ENCODE data around the gene FBRS.
"Not testable (repeated sequence)": the region's sequence is repeated elsewhere in the genome, so short reads cannot be mapped to it uniquely, and the experiment has no call there.

The FBRS gene

DNA sequence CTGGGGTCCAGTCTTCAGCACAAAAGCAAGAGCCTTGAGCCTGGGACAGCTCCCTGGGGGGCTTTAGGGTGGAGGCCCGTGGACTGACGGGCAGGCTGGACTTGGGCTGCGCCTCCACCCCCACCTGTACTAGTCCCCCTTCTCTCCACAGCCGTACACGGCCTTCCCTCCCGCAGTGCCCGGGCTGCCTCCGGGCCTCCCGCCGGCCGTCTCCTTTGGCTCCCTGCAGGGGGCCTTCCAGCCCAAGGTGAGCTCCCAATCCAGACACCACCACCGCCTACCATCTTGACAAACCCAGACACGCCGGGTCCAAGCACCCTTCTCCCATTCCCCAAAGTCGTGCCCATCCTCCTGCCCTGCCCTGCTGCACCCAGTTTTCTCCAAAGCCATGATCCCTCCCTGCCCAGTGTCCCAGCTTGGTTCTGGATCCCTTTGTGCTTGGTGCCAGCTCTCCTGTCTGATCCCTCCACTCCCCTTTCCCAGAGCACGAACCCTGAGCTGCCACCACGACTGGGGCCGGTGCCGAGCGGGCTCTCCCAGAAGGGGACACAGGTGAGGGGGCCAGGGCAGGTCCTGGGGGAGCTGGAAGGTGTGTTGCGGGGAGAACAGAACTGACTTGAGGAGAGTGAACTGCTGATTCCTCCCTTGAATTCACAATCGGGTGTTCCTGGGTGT, 7.1 kb downstream of the FBRS start:
- DNase-seq (ENCODE audit: low spot score) = no peak

DNA sequence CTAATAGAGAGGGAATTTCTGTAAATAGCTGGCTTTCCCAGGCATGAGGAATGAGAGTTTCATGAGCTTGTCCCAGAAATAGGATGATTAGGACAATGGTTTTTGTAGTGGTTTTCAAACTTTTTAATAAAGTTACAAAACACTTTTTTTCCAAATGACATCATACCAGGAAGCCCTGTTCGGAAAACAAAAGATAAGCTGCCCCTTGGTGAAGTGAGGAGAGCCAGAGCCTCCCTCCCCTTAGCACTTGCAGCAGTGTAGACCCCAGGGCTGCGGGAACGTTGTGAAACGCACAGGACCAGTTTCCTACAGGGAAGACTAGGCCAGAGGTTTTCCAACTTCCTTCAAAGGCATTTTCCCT, 7.6 kb downstream of the FBRS start:
- DNase-seq (ENCODE audit: low spot score) = no peak

DNA sequence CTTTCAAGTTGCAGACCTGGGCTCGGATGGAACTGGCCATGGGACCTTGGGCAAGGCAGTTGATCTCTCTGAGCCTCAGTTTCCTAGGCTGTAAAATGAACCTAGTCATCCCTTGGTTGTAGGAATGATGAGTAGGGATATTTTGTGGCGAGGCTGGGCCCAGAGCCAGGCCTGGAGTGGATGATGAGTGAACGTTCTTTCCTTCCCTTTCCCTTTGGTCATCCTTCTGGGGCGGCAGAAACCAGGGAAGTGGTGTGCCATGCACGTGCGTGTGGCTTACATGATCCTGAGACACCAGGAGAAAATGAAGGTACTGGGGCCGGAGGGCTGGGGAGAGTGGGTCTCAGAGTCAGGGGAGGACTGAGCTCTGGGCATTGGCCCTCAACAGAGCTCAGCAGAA, 8.4 kb downstream of the FBRS start:
- DNase-seq (ENCODE audit: low spot score) = no peak

- no peak for DNase-seq (ENCODE audit: low spot score)
Observed at GRCh38 chr16:30667361-30667905, 9.2 kb downstream of the FBRS start.

- no peak for DNase-seq (ENCODE audit: low spot score)
Observed at GRCh38 chr16:30668393-30668792, 10.2 kb downstream of the FBRS start.

DNA sequence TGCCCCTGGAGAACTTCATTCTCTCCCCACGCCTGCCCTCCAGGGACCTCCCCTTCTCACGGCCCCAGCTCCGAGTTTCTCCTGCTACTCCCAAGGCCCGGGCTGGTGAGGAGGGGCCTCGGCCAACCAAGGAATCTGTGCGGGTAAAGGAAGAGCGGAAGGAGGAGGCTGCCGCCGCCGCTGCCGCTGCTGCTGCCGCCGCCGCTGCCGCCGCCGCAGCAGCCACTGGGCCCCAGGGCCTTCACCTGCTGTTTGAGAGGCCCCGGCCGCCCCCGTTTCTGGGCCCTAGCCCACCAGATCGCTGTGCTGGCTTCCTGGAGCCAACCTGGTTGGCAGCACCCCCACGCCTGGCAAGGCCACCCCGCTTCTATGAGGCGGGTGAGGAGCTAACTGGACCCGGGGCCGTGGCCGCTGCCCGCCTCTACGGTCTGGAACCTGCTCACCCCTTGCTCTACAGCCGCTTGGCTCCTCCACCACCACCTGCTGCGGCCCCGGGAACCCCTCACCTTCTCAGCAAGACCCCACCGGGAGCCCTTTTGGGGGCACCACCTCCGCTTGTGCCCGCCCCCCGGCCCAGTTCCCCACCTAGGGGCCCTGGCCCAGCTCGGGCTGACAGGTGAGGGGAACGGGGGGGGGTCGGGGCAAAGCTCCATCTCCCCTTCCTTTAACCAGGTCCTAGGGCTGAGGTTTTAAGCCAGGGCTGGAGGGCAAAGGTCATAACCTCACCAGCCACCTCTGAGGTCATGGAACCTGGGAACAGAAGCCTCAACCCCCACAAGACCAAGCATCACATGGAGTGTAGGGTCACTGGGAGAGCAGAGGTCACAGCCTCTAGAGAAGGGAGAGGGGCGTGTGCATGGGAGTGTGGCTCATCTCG, 11.0 kb downstream of the FBRS start:
- no peak for DNase-seq (ENCODE audit: low spot score)

GRCh38 chr16:30669903-30670824, 11.9 kb downstream of the FBRS start:
- DNase-seq (ENCODE audit: low spot score) = no peak

GRCh38 chr16:30675143-30675542, 16.9 kb downstream of the FBRS start:
- DNase-seq (ENCODE audit: low spot score) = no peak

- DNase-seq (ENCODE audit: low spot score) = no peak
Observed at GRCh38 chr16:30677931-30678585, 19.8 kb downstream of the FBRS start.

DNA sequence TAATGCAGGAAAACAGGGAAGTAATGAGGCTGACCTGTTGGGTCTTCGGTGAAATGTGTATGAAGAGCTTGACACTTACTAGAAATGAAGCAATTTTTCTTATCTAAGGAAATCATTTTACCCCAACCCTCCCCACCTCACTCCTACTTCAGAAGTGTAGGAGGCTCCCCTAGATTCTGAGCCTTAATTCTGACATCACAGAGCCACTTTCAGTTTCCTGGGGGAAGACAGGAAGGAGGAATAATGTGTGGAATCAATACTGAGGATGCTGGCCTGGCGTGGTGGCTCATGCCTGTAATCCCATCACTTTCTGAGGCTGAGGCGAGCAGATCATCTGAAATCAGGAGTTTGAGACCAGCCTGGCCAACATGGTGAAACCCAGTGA, 20.3 kb downstream of the FBRS start:
- no peak for DNase-seq (ENCODE audit: low spot score)

GRCh38 chr16:30680326-30680725, 22.1 kb downstream of the FBRS start:
- no peak for DNase-seq (ENCODE audit: low spot score)

GRCh38 chr16:30688701-30689100, 30.5 kb downstream of the FBRS start:
- DNase-seq (ENCODE audit: low spot score) = no peak

GRCh38 chr16:30691907-30692306, 33.7 kb downstream of the FBRS start:
- no peak for DNase-seq (ENCODE audit: low spot score)

DNA sequence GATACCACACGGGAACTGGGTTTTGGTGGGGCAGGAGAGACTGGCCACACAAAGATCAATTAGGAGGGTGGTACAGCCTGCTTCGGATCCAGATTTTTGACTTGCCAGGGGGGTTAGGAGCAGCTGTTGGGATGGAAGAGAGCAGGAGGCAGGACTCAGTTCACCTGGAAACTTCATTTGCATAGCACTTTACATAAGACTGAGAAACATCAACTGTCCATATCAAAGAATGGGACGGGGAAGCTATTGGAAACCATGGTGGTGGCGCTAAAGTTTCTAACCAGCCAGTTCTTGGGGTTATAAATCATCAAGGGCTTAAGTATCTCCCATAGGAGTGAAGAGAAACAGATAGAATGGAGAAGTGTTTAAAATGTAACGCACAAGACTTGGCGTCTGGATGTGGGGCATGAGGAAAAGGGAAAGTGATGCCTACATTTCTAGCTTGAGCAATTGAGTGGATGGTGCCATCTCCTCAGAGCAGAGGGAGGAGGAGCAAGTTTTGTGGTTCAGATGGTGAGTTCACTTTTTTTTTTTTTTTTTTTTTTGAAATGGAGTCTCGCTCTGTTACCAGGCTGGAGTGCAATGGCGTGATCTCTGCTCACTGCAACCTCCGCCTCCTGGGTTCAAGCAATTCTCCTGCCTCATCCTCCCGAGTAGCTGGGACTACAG, 34.3 kb downstream of the FBRS start:
- DNase-seq (ENCODE audit: low spot score) = no peak

- DNase-seq (ENCODE audit: low spot score) = no peak
Observed at GRCh38 chr16:30694926-30695693, 36.9 kb downstream of the FBRS start.

DNA sequence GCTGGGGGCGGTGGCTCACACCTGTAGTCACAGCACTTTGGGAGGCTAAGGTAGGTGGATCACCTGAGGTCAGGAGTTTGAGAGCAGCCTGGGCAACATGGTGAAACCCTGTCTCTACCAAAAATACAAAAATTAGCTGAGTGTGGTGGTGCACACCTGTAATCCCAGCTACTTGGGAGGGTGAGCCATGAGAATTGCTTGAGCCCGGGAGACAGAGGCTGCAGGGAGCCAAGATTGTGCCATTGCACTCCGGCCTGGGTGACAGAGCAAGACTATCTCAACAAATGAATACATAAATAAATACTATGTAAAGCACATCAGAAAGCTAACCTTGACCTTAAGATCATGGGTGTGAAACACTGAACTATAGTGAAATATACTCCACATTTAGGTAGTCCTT, 38.4 kb downstream of the FBRS start:
- not testable (repeated sequence) for DNase-seq (ENCODE audit: low spot score)

- DNase-seq (ENCODE audit: low spot score) = peak; percentile 21
Observed at GRCh38 chr16:30697264-30698138, 39.3 kb downstream of the FBRS start.

GRCh38 chr16:30698139-30698815, 40.0 kb downstream of the FBRS start:
- peak; percentile 98 for DNase-seq (ENCODE audit: low spot score)

All from NAMALWA (cell line).